ENCODE results near the gene SYNPO2.

The SYNPO2 gene

DNA sequence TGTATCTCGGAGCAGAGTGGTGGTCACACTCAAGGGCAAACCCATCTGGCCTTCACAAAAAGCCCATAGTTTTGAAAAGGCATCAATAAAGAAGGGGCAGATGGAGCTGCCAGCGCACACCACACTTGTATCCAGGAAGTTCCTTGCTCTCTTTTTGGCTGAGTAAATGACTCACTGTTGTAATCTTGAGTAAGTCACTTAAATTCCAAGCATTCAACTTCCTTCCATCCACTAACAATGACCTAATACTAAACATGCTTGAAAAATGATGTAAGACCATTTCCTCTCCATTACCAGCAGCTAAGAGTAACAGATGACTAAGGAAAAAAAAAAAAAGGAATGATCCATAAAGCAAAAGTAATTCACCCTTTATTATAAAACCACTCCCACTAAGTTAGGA is 214.6 kb downstream of the SYNPO2 start:
- H3K36me3 ChIP-seq (ENCODE audit: insufficient read depth, low read length): no peaks in the 10 kb centered on the region
- peaks cover 11% of the 10 kb centered on the region for H3K4me1 ChIP-seq (ENCODE audit: insufficient read depth, low read length)
- H3K27ac ChIP-seq (ENCODE audit: low read depth, low read length): peak overlapping the region; percentile 38
- H3K4me3 ChIP-seq (ENCODE audit: low read length): no peak overlapping the region
- WGBS: 80% methylated on average over 2 of the region's 2 CpGs
- no peaks in the 10 kb centered on the region for H3K27me3 ChIP-seq (ENCODE audit: insufficient read depth, low read length)
- H3K9me3 ChIP-seq (ENCODE audit: insufficient read depth, low read depth, low read length): no peaks in the 10 kb centered on the region
- peak overlapping the region; percentile 46; the same call in 1 of the 2 replicates for H3K9ac ChIP-seq (ENCODE audit: low read depth, low read length)

DNA sequence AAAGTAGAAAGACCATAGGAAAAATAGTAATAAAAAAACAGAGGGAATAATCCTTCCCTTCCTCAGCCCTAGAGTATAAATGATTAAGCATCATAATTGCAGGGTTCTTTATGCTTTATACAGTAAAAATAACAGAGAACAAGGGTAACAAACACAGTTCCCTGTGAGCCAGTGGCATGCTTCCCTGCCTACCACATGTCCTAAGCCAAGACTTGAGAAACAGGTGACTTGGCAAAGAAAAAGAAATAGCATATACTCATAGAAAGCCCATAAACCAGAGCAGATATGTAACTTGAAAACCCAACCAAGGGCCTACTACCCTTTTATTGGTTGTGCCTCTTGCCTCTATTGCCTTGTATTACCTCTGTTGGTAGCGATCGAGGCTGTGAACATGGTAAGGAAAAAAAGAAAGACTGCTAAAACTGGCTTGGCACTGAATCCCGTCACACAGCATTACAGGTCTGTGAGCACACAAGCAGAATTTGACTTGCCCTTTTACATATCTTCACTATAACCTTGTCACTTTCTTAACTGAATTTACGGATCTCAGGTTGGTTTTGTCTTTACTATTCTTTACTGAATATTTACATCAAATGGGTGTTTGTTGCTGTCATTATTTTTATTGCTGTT is 216.1 kb downstream of the SYNPO2 start:
- Histone ChIP-seq H3K27me3 (ENCODE audit: insufficient read depth, low read length) (no peaks in the 10 kb centered on the region), H3K4me3 (ENCODE audit: low read length) (no peak overlapping the region), H3K9ac (ENCODE audit: low read depth, low read length) (no peak overlapping the region), H3K4me1 (ENCODE audit: insufficient read depth, low read length) (peaks cover 11% of the 10 kb centered on the region), H3K27ac (ENCODE audit: low read depth, low read length) (no peak overlapping the region), H3K36me3 (ENCODE audit: insufficient read depth, low read length) (no peaks in the 10 kb centered on the region), H3K9me3 (ENCODE audit: insufficient read depth, low read depth, low read length) (no peaks in the 10 kb centered on the region)
- WGBS: 96% methylated on average over 3 of the region's 4 CpGs

DNA sequence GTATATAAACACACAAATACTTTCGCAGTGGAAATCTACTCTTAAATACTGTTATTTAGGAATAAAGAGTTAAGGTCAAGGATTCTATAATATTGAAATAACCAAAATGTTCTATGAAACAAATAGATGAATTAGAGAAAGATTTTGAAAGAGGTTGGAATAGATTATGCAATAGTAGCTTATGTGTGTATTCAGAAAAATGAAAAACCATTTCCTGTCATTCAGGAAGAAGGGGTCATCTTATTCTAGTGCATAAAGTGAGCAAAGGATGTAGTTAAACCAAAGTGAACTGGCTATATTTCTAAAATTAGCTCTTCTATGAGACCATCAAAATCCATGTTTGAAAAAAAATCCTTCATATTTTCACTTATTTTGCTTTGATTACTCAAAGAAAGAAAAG is 217.0 kb downstream of the SYNPO2 start:
- H3K27me3 ChIP-seq (ENCODE audit: insufficient read depth, low read length): no peaks in the 10 kb centered on the region
- no peak overlapping the region for H3K9ac ChIP-seq (ENCODE audit: low read depth, low read length)
- peaks cover 8% of the 10 kb centered on the region for H3K4me1 ChIP-seq (ENCODE audit: insufficient read depth, low read length)
- no peak overlapping the region for H3K4me3 ChIP-seq (ENCODE audit: low read length)
- H3K36me3 ChIP-seq (ENCODE audit: insufficient read depth, low read length): no peaks in the 10 kb centered on the region
- no CpG with 5 or more reads among the region's 1 CpG for WGBS
- no peaks in the 10 kb centered on the region for H3K9me3 ChIP-seq (ENCODE audit: insufficient read depth, low read depth, low read length)
- no peak overlapping the region for H3K27ac ChIP-seq (ENCODE audit: low read depth, low read length)

DNA sequence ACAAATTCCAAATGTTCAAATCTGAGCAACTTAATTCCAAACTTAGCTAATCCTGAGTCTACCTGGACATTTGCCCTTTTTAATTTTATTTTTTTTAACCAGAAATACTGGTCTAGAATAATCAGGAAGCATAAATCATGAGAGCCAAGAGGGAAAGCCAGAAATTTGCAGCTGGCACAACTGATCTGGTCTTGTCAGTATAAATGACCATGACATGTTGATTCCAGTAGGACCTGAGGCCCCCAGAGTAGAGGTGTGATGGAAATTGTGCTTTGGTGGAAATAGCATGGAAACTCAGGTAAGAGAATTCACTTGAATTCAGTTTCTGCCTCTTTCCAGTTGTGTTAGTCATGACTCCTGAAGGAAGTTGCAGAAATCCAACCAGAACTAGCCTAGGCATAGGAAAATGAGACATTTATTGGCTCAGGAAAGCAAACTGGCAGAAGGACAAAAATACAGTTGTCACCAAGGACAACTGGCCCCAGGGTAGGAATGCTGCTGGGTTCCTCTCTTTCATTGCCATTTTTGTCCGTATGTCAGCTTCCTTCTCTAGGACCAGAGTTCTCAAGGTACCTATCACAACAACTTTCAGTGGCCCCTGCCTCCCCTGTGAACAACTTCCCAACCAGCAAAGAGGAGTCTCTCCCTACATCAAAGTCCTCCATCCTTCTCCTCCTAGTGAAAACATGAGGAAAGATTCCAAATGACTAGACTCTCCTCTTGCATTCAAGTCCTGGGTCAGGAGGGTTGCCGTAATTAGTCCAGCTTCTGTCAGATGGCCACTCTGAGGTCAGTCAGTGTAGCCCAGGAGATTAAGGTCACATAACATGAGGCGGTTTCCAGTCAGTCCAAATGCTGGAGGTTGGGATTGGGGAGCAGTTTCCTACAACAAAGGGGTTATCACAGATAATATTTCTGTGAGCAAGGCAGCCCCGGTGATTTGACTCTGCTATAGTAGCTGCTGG is 217.7 kb downstream of the SYNPO2 start:
- H3K27me3 ChIP-seq (ENCODE audit: insufficient read depth, low read length): no peaks in the 10 kb centered on the region
- H3K9ac ChIP-seq (ENCODE audit: low read depth, low read length): no peak overlapping the region
- H3K9me3 ChIP-seq (ENCODE audit: insufficient read depth, low read depth, low read length): no peaks in the 10 kb centered on the region
- WGBS: 93% methylated on average over 4 of the region's 4 CpGs
- no peak overlapping the region for H3K27ac ChIP-seq (ENCODE audit: low read depth, low read length)
- H3K4me3 ChIP-seq (ENCODE audit: low read length): no peak overlapping the region
- peaks cover 8% of the 10 kb centered on the region for H3K4me1 ChIP-seq (ENCODE audit: insufficient read depth, low read length)
- H3K36me3 ChIP-seq (ENCODE audit: insufficient read depth, low read length): no peaks in the 10 kb centered on the region

DNA sequence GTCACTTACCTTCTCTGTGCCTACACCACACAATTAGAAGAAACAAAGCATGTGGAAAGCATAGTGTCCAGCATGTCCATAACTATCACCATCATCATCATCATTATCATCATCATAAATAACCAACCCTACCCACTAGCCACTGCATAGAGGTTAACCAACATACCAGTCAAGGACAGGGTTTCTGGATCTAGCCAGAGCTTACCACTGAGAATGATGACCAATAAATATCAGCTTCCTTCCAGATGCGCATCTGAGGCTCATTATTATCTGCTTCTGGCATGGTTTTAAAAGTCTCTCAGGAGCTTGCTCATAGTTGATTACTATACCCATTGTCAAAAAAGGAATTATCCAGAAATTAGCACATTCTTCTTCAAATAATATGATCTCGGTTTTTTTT is 221.5 kb downstream of the SYNPO2 start:
- Histone ChIP-seq H3K36me3 (ENCODE audit: insufficient read depth, low read length) (no peaks in the 10 kb centered on the region), H3K9ac (ENCODE audit: low read depth, low read length) (no peak overlapping the region), H3K4me1 (ENCODE audit: insufficient read depth, low read length) (no peaks in the 10 kb centered on the region; the same call in 1 of the 2 replicates), H3K9me3 (ENCODE audit: insufficient read depth, low read depth, low read length) (no peaks in the 10 kb centered on the region), H3K27me3 (ENCODE audit: insufficient read depth, low read length) (no peaks in the 10 kb centered on the region), H3K27ac (ENCODE audit: low read depth, low read length) (no peak overlapping the region), H3K4me3 (ENCODE audit: low read length) (no peak overlapping the region)
- 98% methylated on average over 2 of the region's 2 CpGs for WGBS

All from HUES64 (cell line).